Hepatocyte (in vitro differentiated cells): ENCODE measurements around the gene SCG5. TPM values are rescaled to one million over a fixed set of nuclear protein-coding genes. Genes with fewer than 3 reads are reported as not detected.
"Not testable (repeated sequence)": the region's sequence is repeated elsewhere in the genome, so short reads cannot be mapped to it uniquely, and the experiment has no call there.

Experiments used
- DNase-seq: peaks from one replicate; pipeline ENCODE4 v3.0.0-alpha.2; 2016; ENCODE audit warnings: low spot score
- H2AFZ ChIP-seq: fragments of 200-600 bp; sonication (generic); 2 replicates; pipeline ENCODE4 v1.6.0; 2016; ENCODE audit warnings: antibody characterized with exemption, mild to moderate bottlenecking
- H3K27ac ChIP-seq: fragments of 200-600 bp; sonication (generic); 2 replicates; pipeline ENCODE4 v1.5.1; 2016; ENCODE audit warnings: mild to moderate bottlenecking
- H3K27me3 ChIP-seq: fragments of 200-600 bp; sonication (generic); 2 replicates; pipeline ENCODE4 v1.6.1; 2016
- H3K36me3 ChIP-seq: fragments of 200-600 bp; sonication (generic); replicated peaks from 2 replicates; pipeline ENCODE4 v1.5.1; 2016; ENCODE audit warnings: low read depth; ENCODE audit not compliant: insufficient read depth
- H3K4me1 ChIP-seq: fragments of 200-600 bp; sonication (generic); 2 replicates; pipeline ENCODE4 v1.5.1; 2016; ENCODE audit warnings: mild to moderate bottlenecking, moderate library complexity; ENCODE audit not compliant: insufficient read depth
- H3K4me2 ChIP-seq: fragments of 200-600 bp; sonication (generic); 2 replicates; pipeline ENCODE4 v1.6.0; 2016
- H3K4me3 ChIP-seq: fragments of 200-600 bp; sonication (generic); 2 replicates; pipeline ENCODE4 v1.5.1; 2016; ENCODE audit warnings: mild to moderate bottlenecking
- H3K79me2 ChIP-seq: fragments of 200-600 bp; sonication (generic); 2 replicates; pipeline ENCODE4 v1.6.0; 2017; ENCODE audit warnings: mild to moderate bottlenecking
- H3K9me2 ChIP-seq: fragments of 200-600 bp; sonication (generic); replicated peaks from 2 replicates; pipeline ENCODE4 v1.6.0; 2017; ENCODE audit warnings: mild to moderate bottlenecking; ENCODE audit not compliant: insufficient read depth
- H3K9me3 ChIP-seq: fragments of 200-600 bp; sonication (generic); 2 replicates; pipeline ENCODE4 v1.5.1; 2016; ENCODE audit warnings: low read depth, mild to moderate bottlenecking
- H4K20me1 ChIP-seq: fragments of 200-600 bp; sonication (generic); 2 replicates; pipeline ENCODE4 v1.6.0; 2016; ENCODE audit warnings: mild to moderate bottlenecking; ENCODE audit not compliant: insufficient read depth, poor library complexity, severe bottlenecking
- EZH2 ChIP-seq: fragments of 200-600 bp; sonication (generic); IDR thresholded peaks from 2 replicates; pipeline ENCODE4 v1.6.1; 2016; ENCODE audit warnings: antibody characterized with exemption, mild to moderate bottlenecking, borderline replicate concordance
- EZH2phosphoT487 ChIP-seq: fragments of 200-600 bp; sonication (generic); IDR thresholded peaks from one replicate; pipeline ENCODE4 v1.6.1; 2018; ENCODE audit warnings: antibody characterized with exemption, mild to moderate bottlenecking, low read depth, moderate library complexity; ENCODE audit not compliant: unreplicated experiment, severe bottlenecking
- WGBS: methylation state at CpG from one replicate; pipeline ENCODE4 v1.1.6; 2016; ENCODE audit warnings: low lambda C conversion rate; ENCODE audit errors: missing lambda C conversion rate; 5-methylcytosine and 5-hydroxymethylcytosine counted together
- polyA plus RNA-seq: library from polyadenylated mRNA; unstranded; fragments of >200 nt; fragmentation: Nextera tagmentation; extraction: Ambion mirVana; gene quantifications from 2 replicates; pipeline ENCODE4 v1.2.1, GENCODE V29; 2016
- total RNA-seq: library from RNA; depleted of rRNA; stranded (reverse); fragments of >200 nt; gene quantifications from 2 replicates; pipeline ENCODE4 v1.2.3, GENCODE V29; 2014
- TF ChIP-seq, protein P1 (sequence below): fragments of 200-600 bp; sonication (generic); IDR thresholded peaks from 2 replicates; pipeline ENCODE4 v1.5.1; 2016; ENCODE audit warnings: antibody characterized with exemption, mild to moderate bottlenecking; ENCODE audit not compliant: poor library complexity

The SCG5 gene
- total RNA-seq (2.0 and 5.2 TPM in 2 replicates), polyA plus RNA-seq (3.5 and 9.8 TPM in 2 replicates)

GRCh38 chr15:32641517-32642059 is at the start of gene SCG5:
SCG5 (plus strand) TSS chr15:32641710; CDS start chr15:32643593, 1,883 bp downstream.
- H4K20me1 ChIP-seq: no peaks in the 10 kb centered on the region
- peak within 1 kb of the TSS; percentile 88 for H2AFZ ChIP-seq
- H3K9me2 ChIP-seq: no peaks in the 10 kb centered on the region
- no peaks in the 10 kb centered on the region for H3K27me3 ChIP-seq
- no peak within 1 kb of the TSS for H3K27ac ChIP-seq
- WGBS: 11% methylated on average over 22 of the region's 22 CpGs
- no peaks in the 10 kb centered on the region for H3K9me3 ChIP-seq
- DNase-seq: peak; percentile 66
- H3K4me2 ChIP-seq: peak within 1 kb of the TSS; percentile 85
- H3K4me1 ChIP-seq: no peaks in the 10 kb centered on the region
- no peaks in the 10 kb centered on the region for H3K36me3 ChIP-seq
- H3K4me3 ChIP-seq: peak within 1 kb of the TSS; percentile 24
- TF ChIP-seq, protein P1, sequence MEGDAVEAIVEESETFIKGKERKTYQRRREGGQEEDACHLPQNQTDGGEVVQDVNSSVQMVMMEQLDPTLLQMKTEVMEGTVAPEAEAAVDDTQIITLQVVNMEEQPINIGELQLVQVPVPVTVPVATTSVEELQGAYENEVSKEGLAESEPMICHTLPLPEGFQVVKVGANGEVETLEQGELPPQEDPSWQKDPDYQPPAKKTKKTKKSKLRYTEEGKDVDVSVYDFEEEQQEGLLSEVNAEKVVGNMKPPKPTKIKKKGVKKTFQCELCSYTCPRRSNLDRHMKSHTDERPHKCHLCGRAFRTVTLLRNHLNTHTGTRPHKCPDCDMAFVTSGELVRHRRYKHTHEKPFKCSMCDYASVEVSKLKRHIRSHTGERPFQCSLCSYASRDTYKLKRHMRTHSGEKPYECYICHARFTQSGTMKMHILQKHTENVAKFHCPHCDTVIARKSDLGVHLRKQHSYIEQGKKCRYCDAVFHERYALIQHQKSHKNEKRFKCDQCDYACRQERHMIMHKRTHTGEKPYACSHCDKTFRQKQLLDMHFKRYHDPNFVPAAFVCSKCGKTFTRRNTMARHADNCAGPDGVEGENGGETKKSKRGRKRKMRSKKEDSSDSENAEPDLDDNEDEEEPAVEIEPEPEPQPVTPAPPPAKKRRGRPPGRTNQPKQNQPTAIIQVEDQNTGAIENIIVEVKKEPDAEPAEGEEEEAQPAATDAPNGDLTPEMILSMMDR: no peak
- no peak for TF ChIP-seq EZH2
- no peak for TF ChIP-seq EZH2phosphoT487
- no peaks in the 10 kb centered on the region for H3K79me2 ChIP-seq

DNA sequence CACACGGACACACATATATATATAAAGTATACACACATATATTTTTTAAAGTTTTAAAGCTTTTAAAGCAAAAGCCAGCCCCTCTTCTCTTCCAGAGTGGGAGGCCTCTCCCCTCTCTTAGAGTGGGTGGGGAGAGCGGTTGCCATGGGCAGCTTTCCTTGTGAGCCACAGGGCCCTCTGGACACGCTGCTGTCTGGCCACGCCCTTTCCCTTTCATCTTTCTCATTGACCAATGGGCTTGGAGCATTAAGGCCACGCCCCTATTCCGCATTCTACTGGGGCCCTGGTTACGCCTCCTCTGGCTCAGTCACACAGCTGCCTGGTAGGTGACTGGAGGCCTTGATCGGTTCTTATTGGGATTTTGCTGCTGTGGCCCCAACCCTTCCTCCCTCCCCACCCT is 48.4 kb upstream of the SCG5 start, which contains the start of gene GOLGA8N:
Gene GOLGA8N (plus strand): TSS at position 306 of the 400 bp plus-strand sequence.
- not testable (repeated sequence) for H3K27ac ChIP-seq, H3K4me1 ChIP-seq, H3K9me3 ChIP-seq, DNase-seq, H3K36me3 ChIP-seq, H3K4me2 ChIP-seq, H3K79me2 ChIP-seq, H2AFZ ChIP-seq, H3K4me3 ChIP-seq, H4K20me1 ChIP-seq, H3K27me3 ChIP-seq, H3K9me2 ChIP-seq
- whole genome bisulfite sequencing: 90% methylated on average over 2 of the region's 8 CpGs

DNA sequence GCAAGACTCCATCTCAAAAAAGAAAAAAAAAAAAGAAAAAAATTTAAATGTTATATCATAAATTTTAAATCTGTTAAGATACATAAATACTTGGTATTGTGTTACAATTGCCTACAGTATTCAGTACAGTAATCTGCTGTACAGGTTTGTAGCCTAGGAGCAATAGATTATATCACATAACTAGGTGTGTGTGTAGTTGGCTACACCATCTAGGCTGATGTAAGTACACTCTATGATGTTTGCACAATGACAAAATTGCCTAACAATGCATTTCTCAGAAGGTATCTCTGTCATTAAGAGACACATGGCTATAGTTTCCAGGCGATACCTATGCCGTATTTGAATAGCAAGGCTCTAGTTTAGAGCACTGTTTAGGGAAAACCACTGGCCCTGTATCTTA is 32.0 kb upstream of the SCG5 start:
- H3K27me3 ChIP-seq, H3K4me3 ChIP-seq, H3K27ac ChIP-seq, H4K20me1 ChIP-seq, H3K79me2 ChIP-seq, H3K9me2 ChIP-seq, H3K4me2 ChIP-seq, H2AFZ ChIP-seq, H3K36me3 ChIP-seq, H3K4me1 ChIP-seq, H3K9me3 ChIP-seq, DNase-seq: not testable (repeated sequence)
- WGBS: 95% methylated on average over 2 of the region's 2 CpGs

- not testable (repeated sequence) for H4K20me1 ChIP-seq, H3K36me3 ChIP-seq, H3K9me2 ChIP-seq, H3K27ac ChIP-seq, H3K9me3 ChIP-seq, H3K4me3 ChIP-seq, H3K79me2 ChIP-seq, H3K4me2 ChIP-seq, H3K4me1 ChIP-seq, H3K27me3 ChIP-seq, H2AFZ ChIP-seq
- peak; percentile 34 for DNase-seq
- 5% methylated on average over 2 of the region's 3 CpGs for WGBS
- TF ChIP-seq, protein P1: peak; percentile 46
Measured at GRCh38 chr15:32610719-32611118, 30.8 kb upstream of the SCG5 start.

- H3K27ac ChIP-seq: peak overlapping the region; percentile 95
- H3K27me3 ChIP-seq, H3K4me1 ChIP-seq, H3K9me3 ChIP-seq, H3K9me2 ChIP-seq, H2AFZ ChIP-seq, H3K36me3 ChIP-seq, H4K20me1 ChIP-seq: not testable (repeated sequence)
- H3K4me3 ChIP-seq: peak overlapping the region; percentile 39
- DNase-seq: peak; percentile 37
- WGBS: 0% methylated on average over 8 of the region's 16 CpGs
- H3K79me2 ChIP-seq: peaks cover 28% of the 10 kb centered on the region
- H3K4me2 ChIP-seq: peak overlapping the region; percentile 51
Measured at GRCh38 chr15:32614712-32615050, 26.8 kb upstream of the SCG5 start.

- peak; percentile 66 for DNase-seq
- peak within 1 kb of the TSS; percentile 96 for H2AFZ ChIP-seq
- WGBS: under 1% methylated on average over 29 of the region's 43 CpGs
- not testable (repeated sequence) for H3K27me3 ChIP-seq, H4K20me1 ChIP-seq, H3K9me2 ChIP-seq, H3K36me3 ChIP-seq, H3K4me1 ChIP-seq, H3K9me3 ChIP-seq
- peak within 1 kb of the TSS; percentile 95 for H3K27ac ChIP-seq
- peak within 1 kb of the TSS; percentile 90 for H3K4me2 ChIP-seq
- H3K4me3 ChIP-seq: peak within 1 kb of the TSS; percentile 49
- H3K79me2 ChIP-seq: peaks cover 28% of the 10 kb centered on the region
Measured at GRCh38 chr15:32615051-32615870, 26.2 kb upstream of the SCG5 start, which contains the start of gene ARHGAP11A. ARHGAP11A (plus strand) TSS chr15:32615504; CDS start chr15:32616212, 708 bp downstream.
